ENCODE measurements around the gene ETV5. TPM values are rescaled to one million over a fixed set of nuclear protein-coding genes. Genes with fewer than 3 reads are reported as not detected.
A peak's percentile ranks its signal among the peaks of the same experiment; 100 is the strongest.

ETV5 gene
- total and polyA plus RNA-seq, 2 donors (not counting 3 experiments of a cell fraction or from before 2014, with no cell fraction given), result 8.8 to 40.9 TPM

- peaks cover 0 to 4% of the 10 kb centered on the region in 2 experiments for H3K27me3 ChIP-seq (ENCODE audit: control insufficient read depth in 2 of 2, insufficient read depth in 2 of 2, low read length in 2 of 2)
- no peaks in the 10 kb centered on the region for H3K9me3 ChIP-seq (replicated peaks; ENCODE audit: control insufficient read depth, insufficient read depth, low read length)
- H3K4me3 ChIP-seq (replicated peaks in 1 of 3; ENCODE audit: insufficient read depth in 1 of 3, low read depth in 1 of 3, low read length in 3 of 3), result no peak overlapping the region
- TF ChIP-seq JUN (IDR thresholded peaks at IDR 0.05; ENCODE audit: borderline replicate concordance, insufficient read depth, insufficient read length, low read depth), result no peak
- TF ChIP-seq, protein P1, sequence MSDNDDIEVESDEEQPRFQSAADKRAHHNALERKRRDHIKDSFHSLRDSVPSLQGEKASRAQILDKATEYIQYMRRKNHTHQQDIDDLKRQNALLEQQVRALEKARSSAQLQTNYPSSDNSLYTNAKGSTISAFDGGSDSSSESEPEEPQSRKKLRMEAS (IDR thresholded peaks at IDR 0.05; ENCODE audit: insufficient read depth, insufficient read length), result no peak
- TF ChIP-seq GATA2 (IDR thresholded peaks at IDR 0.05; ENCODE audit: insufficient read depth, insufficient read length, low read depth, low read length), result no peak
- TF ChIP-seq, protein P2, sequence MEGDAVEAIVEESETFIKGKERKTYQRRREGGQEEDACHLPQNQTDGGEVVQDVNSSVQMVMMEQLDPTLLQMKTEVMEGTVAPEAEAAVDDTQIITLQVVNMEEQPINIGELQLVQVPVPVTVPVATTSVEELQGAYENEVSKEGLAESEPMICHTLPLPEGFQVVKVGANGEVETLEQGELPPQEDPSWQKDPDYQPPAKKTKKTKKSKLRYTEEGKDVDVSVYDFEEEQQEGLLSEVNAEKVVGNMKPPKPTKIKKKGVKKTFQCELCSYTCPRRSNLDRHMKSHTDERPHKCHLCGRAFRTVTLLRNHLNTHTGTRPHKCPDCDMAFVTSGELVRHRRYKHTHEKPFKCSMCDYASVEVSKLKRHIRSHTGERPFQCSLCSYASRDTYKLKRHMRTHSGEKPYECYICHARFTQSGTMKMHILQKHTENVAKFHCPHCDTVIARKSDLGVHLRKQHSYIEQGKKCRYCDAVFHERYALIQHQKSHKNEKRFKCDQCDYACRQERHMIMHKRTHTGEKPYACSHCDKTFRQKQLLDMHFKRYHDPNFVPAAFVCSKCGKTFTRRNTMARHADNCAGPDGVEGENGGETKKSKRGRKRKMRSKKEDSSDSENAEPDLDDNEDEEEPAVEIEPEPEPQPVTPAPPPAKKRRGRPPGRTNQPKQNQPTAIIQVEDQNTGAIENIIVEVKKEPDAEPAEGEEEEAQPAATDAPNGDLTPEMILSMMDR (IDR thresholded peaks at IDR 0.05; ENCODE audit: extremely low read depth in 1 of 2, insufficient read depth in 1 of 2, low read depth in 1 of 2, low read length in 2 of 2), result no peak
- TF ChIP-seq POLR2A (IDR thresholded peaks at IDR 0.05; ENCODE audit: low read depth, low read length), result no peak
- no peak for TF ChIP-seq MYC (IDR thresholded peaks at IDR 0.05; ENCODE audit: low read depth, low read length)
- TF ChIP-seq FOS (IDR thresholded peaks at IDR 0.05; ENCODE audit: borderline replicate concordance, insufficient read depth, low read length), result no peak
- TF ChIP-seq POLR2AphosphoS5 (IDR thresholded peaks at IDR 0.05; ENCODE audit: insufficient read depth, low read depth, low read length), result no peak
- no peak for TF ChIP-seq EZH2 (IDR thresholded peaks at IDR 0.05; ENCODE audit: borderline replicate concordance, low read depth, low read length, severe bottlenecking)
- no peaks in the 10 kb centered on the region for H4K20me1 ChIP-seq (replicated peaks; ENCODE audit: control insufficient read depth, extremely low read depth, insufficient read depth, low read length)
- FAIRE-seq, result peak; percentile 78
- peak; percentile 99 for DNase-seq (ENCODE audit: low read depth, low spot score)
- peaks cover 0 to 6% of the 10 kb centered on the region in 2 experiments for H3K36me3 ChIP-seq (ENCODE audit: control insufficient read depth in 2 of 2, extremely low read depth in 1 of 2, insufficient read depth in 2 of 2, low read length in 2 of 2)
- no peak overlapping the region for H3K9ac ChIP-seq (replicated peaks; ENCODE audit: extremely low read depth, insufficient read depth, low read length)
- H3K4me2 ChIP-seq (ENCODE audit: insufficient read depth, low read length), result no peak overlapping the region
- H3K27ac ChIP-seq (ENCODE audit: insufficient read depth, low read depth, low read length), result peak overlapping the region; percentile 28
- intact Hi-C loops (cut with micrococcal nuclease), result loop anchor here (1.0 to 2.0 kb wide), 2 partner anchors 64 to 196 kb away; partner anchors contain the start of gene ETV5
- dilution Hi-C loops (cut with MboI; ENCODE audit: extremely low pct_ligation_motif_present, low sequenced_read_pairs), result no loop called here
- no peaks in the 10 kb centered on the region for H3K9me1 ChIP-seq (replicated peaks; ENCODE audit: control insufficient read depth, extremely low read depth, insufficient read depth, low read length)
- no peaks in the 10 kb centered on the region for H3K79me2 ChIP-seq (ENCODE audit: control insufficient read depth, insufficient read depth, low read length)
- no TSS peak for BruUV-seq (replicated peaks)
- ChIA-PET POLR2A (interaction anchor here (1.0 kb wide), 1 partner anchor 107 kb away, joined by 3 read pairs; the partner anchor contains the start of gene TRA2B), CTCF (interaction anchor here (1.3 to 2.5 kb wide), 4 partner anchors 62 to 232 kb away, joined by 5 to 10 read pairs (median 6); partner anchors contain the start of gene ETV5)
- H2AFZ ChIP-seq (ENCODE audit: low read depth, low read length), result no peak overlapping the region
- H3K4me1 ChIP-seq (ENCODE audit: control insufficient read depth, extremely low read depth, insufficient read depth, low read length), result peaks cover 10% of the 10 kb centered on the region
These were observed 63.9 kb downstream of the ETV5 start for GRCh38 chr3:186044968-186045367.
